ENCODE results near the gene CCN2.

DNA sequence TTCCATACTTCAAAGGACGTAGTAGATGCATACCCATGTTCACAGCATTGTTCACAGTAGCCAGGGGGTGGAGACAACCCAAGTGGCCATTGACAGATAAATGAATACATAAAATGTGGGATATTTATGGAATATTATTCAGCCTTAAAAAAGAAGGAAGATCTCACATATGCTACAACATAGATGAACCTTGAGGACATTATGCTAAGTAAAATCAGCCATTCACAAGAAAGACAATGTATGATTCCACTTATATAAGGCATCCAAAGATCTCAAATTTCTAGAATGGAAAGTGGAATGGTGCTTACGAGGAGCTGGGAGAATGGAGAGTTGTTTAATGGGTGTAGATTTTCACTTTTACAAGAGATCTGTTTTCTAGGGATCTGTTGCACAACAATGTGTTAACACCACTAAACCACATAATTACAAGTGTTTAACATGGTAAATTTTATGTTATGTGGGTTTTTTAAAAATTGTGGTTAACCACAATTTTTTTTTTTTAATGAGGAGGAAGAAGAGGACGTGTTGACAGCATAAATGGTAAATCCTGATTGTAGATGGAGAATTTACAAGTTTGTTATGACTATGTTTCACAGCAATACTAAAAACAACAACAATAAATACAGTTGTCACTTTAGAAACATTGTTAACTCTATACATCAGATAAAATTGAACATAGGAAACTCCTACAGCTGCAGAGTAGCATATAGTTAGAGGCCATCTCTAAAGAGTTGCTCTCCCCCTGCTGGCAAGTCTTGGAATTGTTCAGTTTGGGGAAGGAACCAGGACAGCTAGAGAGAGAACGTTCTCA lies 41.6 kb downstream of the CCN2 start:
- TF ChIP-seq POLR2A (IDR thresholded peaks at IDR 0.05) (no peak), CTCF (IDR thresholded peaks at IDR 0.05) (peak; percentile 78 to 84 (median 82)), EP300 (IDR thresholded peaks at IDR 0.05) (no peak)
